Fibroblast of skin of left biceps (primary cell): ENCODE results near the gene CTLA4.

Source experiments
- DNase-seq, 2 experiments: peaks; one replicate each; pipeline ENCODE4 v3.0.0-alpha.2; 2013; ENCODE audit warnings: low read depth in 2 of 2

The CTLA4 gene

GRCh38 chr2:203867561-203868200 lies at the start of gene CTLA4:
Gene CTLA4 (plus strand): TSS chr2:203867771. CDS start chr2:203867943, 172 bp downstream.
- no peak for DNase-seq

DNA sequence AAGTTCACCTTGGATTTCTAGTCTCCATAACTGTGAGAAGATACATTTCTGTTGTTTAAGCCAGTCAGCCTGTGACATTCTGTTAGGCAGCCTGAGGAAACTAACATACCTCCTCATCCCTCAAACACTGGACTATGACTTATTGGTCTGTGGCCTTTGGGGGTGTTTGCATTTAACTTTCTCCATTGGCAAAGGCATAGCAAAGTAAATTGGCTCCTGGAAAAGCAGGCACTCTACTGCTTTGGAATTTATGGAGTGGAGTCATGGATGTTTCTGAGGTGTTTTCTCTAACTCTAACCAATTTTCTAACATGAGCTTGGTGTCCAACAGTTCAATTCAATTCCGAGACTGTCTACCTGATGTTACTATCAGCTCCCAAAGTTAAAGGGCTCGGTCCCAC lies 48.9 kb upstream of the CTLA4 start:
- no peak for DNase-seq

- no peak for DNase-seq
Measured at GRCh38 chr2:203819434-203820133, 48.0 kb upstream of the CTLA4 start.

- DNase-seq, result no peak
Measured at GRCh38 chr2:203820969-203821368, 46.6 kb upstream of the CTLA4 start.

- no peak for DNase-seq
Measured at GRCh38 chr2:203822240-203822639, 45.3 kb upstream of the CTLA4 start.

GRCh38 chr2:203823173-203823572 lies 44.4 kb upstream of the CTLA4 start:
- DNase-seq, result no peak

DNA sequence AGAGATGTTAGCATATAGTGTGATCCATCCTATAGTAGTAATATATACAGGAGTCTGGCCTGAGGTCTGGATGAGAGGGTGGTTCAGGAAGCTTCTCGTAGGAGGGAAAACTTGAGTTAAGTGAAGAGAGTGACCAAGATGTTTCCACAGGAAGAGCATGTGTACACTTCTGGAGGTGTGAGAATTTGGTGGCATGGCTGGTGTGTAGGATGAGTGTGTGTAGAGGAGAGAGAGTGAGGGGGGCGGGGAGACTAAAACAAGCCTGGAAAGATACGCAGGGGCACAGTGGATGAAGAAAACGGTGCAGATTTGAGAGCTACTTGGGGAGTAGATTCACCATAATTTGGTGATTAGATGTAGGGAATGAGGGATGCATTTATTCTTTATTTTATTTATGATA lies 43.5 kb upstream of the CTLA4 start:
- DNase-seq, result no peak

GRCh38 chr2:203824603-203825002 lies 43.0 kb upstream of the CTLA4 start:
- DNase-seq, result no peak

DNA sequence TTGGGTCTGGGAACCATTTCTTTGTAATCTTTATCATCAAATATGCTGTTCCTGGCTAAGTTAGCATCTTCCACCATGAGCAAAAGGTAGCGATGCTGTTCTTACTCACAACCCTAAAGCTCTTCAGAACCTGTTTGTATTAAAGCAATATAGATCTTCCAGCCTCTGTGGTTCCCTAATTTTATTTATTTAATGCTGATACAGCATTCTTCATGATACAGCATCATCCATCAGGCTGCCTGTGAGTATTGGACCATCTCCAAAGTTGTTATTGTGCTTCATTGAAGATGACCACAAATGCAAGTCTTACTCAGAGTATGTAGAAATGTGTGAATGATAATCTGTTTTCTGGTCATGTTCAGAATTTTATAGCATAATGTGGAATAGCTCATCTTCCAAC lies 40.9 kb upstream of the CTLA4 start:
- DNase-seq, result no peak

GRCh38 chr2:203830304-203831055 lies 37.1 kb upstream of the CTLA4 start:
- DNase-seq, result no peak

DNA sequence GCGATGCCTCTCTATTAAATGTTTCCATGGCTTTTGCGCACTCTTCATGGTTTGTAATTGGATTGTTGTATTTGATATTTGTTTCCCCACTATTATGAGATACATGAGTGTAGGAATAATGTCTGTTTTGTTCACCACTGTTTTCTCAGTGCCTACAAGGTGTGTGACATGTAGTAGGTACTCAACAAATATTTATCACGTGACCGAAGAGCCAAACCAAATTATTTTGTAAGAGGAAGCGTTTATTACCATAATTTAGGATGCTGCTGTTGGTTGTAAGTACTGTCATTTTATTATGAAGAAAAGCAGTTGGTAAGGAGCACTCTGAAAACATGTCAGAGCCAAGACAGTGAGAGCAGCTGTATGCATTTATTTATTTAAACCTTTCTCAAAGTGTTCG lies 32.2 kb upstream of the CTLA4 start:
- no peak for DNase-seq

GRCh38 chr2:203835892-203836800 lies 31.4 kb upstream of the CTLA4 start:
- DNase-seq, result no peak

- DNase-seq, result no peak
Measured at GRCh38 chr2:203840655-203841205, 26.8 kb upstream of the CTLA4 start.

- no peak for DNase-seq
Measured at GRCh38 chr2:203841654-203842053, 25.9 kb upstream of the CTLA4 start.

DNA sequence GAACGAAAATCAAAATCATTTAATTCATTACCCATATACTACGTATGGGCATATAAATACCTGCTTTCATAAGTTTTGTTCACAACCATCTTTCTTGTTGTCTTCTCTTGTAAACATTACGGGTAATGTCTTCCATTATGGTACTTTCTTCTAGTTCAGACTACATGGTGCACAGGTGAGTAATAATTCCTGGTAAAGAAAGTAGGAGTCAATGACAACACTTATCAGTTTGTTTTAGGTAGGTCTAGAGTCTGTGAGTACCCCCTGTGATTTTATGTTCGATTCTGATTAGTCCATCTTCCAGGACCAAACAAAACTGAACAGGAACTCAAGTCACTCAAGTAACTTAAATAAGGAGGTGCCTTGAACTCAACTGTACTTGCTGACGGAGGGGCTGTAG lies 25.2 kb upstream of the CTLA4 start:
- no peak for DNase-seq

GRCh38 chr2:203846490-203847105 lies 21.0 kb upstream of the CTLA4 start:
- no peak for DNase-seq

GRCh38 chr2:203849010-203849409 lies 18.6 kb upstream of the CTLA4 start:
- no peak for DNase-seq

GRCh38 chr2:203852760-203853159 lies 14.8 kb upstream of the CTLA4 start:
- no peak for DNase-seq

- no peak for DNase-seq
Measured at GRCh38 chr2:203853271-203853670, 14.3 kb upstream of the CTLA4 start.

GRCh38 chr2:203853722-203854121 lies 13.8 kb upstream of the CTLA4 start:
- DNase-seq, result no peak

- no peak for DNase-seq
Measured at GRCh38 chr2:203855274-203855673, 12.3 kb upstream of the CTLA4 start.
